Tongue (tissue), 2 donors: Measurements from ENCODE around the gene TMEM258. TPM values are rescaled to one million over a fixed set of nuclear protein-coding genes. Genes with fewer than 3 reads are reported as not detected.
A peak's percentile ranks its signal among the peaks of the same experiment; 100 is the strongest.

Experiments used
- DNase-seq: peaks from one replicate; pipeline ENCODE4 v3.0.0-alpha.2; 2015
- total RNA-seq: library from RNA; depleted of rRNA; stranded (reverse); fragments of >200 nt; gene quantifications from one replicate; pipeline ENCODE4 v1.2.3, GENCODE V29; 2014

The TMEM258 gene
- total RNA-seq, 1 donor from 2014 or later, result 27.2 TPM

DNA sequence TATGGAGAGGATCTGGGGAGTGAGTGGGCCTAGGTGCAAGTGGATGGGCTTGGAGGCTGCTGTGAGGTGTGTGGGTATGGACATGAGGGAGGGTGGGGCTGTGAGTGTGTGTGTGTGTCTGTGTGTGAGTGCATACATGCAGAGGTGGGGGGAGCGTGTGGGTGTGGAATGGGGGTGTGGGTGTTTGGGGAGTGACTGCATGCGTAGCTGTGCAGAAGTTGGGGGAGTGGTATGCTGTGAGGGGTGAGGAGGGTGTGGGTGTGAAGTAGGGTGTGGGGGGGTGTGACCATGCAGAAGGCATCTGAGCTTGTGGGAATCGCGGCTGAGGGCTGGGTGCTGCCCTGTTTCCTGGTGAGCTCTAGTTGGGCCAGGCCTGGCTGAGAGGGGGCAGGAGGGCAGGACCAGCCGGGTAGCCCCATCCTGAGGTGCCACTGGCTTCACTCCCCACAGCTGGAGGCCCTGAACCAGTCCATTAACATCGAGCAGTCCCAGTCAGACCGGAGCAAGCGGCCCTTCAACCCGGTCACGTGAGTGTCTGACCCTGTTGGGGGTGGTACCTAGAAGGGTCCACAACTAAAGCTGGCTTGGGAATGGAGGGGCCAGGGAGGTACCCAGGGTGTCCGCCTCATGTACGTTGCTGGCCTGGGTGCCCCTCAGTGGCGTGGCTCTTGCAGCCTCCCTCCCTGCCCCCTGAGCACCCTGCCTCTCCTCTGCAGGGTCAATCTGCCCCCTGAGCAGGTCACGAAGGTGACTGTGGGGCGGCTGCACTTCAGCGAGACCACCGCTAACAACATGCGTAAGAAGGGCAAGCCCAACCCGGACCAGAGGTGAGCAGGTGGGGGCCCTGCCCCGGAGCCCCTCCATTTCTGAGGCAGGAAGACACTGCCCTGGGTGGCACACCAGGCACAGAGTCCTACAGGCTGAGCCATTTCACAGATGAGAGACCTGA is 16.5 kb downstream of the TMEM258 start:
- DNase-seq, result no peak

DNA sequence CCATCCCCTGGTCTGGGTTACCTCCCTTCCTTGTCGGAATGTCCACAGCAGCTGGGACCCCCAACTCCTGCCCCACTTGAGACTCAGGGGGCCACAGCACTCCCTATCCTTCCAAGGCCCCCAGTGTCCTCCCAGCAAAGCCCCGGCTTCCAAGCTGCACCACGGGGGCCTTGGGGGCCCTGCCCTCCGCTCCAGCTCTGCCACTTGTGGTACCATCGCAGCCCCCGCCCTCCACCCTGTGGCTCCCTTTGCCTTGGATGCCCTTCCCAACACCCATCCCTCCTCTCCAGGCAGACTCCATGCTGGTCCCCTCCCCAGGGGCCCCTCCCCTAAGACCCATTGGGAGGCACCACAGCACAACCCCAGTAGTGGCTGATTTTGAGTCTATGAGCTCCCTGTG is 17.3 kb downstream of the TMEM258 start:
- DNase-seq, result no peak

DNA sequence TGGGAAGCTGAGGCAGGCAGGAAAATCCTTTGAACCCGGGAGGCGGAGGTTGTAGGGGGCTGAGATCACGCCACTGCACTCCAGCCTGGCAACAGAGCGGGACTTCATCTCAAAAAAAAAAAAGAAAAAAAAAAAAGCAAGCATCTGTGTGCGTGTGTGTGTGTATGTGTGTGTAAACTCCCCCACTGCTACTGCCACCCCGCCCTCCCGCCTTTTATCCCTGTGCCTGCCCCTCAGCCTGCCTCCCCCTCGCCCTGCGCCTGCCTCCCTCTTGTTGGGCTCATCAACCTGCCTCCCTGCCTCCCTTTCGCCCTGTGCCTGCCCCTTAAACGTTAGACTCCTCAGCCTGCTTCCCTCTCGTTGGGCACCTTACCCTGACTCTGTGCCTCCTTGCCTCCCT is 18.0 kb downstream of the TMEM258 start:
- no peak for DNase-seq

DNA sequence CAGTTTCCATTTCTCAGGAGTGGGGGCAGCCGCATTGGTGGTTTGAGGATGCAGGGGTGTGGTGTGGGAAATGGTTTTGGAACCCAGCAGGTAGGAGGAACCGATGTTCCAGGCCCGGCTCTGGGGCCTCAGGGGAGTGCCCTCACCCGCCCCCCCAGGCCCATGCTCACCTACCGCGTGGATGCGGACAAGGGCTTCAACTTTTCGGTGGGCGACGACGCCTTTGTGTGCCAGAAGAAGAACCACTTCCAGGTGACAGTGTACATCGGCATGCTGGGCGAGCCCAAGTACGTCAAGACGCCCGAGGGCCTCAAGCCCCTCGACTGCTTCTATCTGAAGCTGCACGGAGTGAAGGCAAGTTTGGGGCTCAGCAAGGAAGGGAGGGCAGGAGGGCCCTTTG is 18.6 kb downstream of the TMEM258 start:
- DNase-seq, result no peak

DNA sequence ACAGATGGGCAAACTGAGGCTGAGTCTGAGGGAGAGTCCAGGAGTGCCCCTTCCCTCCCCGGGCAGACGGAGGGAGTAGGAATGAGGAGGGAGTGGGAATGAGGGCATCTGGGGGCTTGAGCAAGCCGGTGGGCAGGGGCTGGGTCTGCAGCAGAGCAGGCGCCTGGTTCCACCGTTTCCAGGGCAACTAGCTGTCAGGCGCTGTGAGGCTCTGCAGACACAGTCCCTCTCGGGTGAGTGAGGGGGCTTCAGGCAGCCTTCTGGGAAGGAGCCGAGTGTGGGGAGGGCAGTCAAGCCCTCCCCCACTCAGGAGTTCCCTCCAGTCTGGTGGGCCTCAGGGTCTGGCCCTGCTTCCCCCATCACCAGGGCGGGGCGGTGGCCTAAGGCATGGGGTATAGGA is 19.0 kb downstream of the TMEM258 start:
- DNase-seq, result peak; percentile 64

DNA sequence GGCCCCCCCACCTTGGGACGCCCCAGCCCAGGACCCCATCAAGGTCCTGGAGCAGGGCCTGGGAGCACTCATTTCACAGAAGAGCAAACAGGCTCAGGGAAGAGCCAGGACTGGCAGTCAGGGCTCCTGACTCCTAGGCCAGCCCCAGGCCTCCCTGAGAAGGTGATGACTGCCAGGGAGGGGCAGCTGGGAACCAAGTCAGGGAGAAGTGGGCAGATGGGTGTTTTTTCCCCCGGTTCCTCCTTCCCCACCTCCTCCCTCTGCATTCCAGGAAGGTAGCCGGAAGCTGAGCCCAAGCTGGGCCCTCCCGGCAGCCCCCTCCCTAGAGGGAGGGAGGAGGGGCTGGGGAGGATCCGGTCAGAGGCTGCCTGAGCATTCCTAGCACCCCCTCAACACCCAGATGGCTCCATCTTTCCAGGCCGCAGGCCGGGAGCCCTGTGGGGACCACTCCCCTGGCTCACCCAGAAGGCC is 20.4 kb downstream of the TMEM258 start:
- DNase-seq, result no peak

DNA sequence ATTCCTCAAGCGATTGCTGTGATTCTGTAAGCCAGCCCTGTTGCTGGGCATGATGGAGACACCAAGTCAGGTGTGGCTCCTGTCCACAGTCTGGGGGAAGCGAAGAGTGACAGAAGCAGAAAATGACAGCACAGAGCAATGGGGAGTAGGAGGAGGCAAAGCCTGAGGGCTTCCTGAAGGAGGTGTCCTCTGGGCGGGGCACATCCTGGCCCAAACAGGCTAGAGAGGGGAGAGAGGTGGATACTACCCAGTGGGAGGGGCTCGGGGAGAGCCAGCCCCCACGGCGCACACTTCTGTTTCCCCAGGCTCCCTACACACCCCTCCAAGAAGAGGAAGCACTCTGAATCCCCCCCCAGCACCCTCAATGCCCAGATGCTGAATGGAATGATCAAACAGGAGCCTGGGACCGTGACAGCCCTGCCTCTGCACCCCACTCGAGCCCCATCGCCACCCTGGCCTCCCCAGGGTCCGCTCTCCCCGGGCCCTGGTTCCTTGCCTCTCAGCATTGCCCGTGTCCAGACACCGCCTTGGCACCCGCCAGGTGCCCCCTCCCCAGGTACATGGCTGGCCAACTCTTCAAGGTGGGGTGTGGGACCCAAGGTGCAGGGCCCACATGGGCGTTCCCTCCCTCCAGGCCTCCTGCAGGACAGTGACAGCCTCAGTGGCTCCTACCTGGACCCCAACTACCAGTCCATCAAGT is 21.1 kb downstream of the TMEM258 start:
- no peak for DNase-seq

DNA sequence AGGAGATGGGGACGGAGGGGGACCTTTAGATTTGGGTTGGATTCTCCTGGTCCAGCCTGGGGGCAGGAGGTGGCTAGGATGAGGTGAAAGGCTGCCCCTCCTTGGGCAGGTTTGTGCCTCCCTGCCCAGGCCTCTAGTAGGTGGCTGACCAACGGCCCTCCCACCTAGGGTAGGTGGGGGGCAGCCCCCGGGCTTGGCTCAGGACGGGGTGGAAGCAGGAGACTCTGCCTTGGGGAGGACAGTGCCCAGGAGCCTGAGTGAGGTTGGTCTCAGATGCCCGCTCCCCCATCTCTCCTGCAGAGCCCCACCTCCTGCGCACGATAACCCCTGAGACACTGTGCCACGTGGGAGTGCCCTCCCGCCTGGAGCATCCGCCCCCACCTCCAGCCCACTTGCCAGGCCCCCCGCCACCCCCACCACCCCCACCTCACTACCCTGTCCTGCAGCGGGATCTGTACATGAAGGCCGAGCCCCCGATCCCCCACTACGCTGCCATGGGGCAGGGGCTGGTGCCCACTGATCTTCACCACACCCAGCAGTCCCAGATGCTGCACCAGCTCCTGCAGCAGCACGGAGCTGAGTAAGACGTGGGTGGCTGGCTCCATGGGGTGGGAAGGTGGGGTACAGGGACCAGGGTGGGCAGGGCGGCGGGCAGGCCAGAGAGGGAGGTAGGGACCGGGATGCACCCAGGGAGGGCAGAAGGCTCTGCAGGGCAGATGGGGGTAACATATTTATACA is 22.3 kb downstream of the TMEM258 start:
- no peak for DNase-seq

DNA sequence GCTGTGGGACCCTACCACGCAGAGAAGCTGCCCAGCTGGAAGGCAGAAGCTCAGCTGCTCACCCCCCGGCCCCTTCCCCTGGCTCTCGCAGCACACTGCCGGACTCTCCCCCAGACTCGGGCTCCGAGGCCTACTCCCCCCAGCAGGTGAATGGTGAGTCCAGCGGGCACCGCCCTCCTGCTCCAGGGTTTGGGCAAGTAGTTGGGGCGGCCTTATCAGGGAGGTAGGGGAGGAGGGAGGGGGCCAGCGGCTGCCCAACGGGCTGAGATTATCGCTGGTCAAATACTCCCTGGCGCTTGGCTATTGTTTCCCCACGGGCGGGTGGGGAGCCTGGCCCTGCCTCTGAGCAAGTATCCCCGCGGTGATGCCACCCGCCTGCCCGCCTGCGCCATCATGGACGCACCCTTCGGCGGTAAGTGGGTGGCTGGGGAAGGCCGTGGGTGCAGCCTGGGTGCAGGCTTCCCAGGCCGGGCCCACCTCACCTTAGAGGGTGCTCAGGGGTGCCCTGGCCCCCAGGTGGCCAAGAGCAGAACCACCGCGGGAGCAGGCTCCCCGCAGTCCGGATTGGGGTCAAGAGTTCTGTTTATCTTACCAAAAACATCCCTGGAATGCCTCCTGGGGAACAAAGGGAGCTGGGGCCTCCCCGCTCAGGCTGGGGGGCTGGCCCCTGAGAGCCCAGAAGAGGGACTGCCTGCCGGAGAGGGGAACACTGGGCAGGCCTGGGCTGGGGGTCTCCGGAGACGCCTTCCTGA is 23.1 kb downstream of the TMEM258 start:
- DNase-seq, result no peak

DNA sequence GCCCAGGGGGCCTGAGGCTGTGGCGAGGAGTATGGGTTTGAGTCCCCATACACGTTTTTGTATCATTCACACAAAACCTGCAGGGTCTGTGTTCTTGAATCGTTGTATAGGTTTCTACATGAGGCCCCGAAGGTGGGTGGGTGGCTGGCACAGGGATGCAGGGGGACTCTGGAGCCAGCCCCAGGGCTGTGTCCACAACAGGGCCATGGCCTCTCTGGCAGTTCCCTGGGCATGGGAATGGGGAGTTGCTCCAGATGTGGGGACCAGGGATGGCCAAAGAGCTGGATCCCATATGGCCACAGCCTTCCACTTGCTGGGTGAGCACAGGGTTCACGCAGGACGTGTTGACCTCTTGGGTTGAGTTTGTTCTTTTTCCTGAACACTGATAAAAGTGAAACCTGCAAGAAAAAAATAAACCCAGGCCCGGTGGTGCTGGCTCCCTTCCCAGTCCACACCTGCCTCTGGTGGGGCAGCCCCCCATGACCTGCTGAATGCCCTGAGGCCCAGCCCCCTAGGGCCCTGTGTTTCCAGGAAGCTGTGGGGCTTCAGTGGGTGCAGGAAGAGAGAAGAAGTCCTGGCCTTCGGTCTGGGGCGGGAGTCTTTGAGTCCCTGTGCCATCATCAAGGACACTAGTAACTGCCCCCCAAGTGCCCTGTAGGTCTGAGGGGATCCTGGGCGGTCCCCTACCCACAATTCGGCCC is 23.9 kb downstream of the TMEM258 start:
- no peak for DNase-seq

DNA sequence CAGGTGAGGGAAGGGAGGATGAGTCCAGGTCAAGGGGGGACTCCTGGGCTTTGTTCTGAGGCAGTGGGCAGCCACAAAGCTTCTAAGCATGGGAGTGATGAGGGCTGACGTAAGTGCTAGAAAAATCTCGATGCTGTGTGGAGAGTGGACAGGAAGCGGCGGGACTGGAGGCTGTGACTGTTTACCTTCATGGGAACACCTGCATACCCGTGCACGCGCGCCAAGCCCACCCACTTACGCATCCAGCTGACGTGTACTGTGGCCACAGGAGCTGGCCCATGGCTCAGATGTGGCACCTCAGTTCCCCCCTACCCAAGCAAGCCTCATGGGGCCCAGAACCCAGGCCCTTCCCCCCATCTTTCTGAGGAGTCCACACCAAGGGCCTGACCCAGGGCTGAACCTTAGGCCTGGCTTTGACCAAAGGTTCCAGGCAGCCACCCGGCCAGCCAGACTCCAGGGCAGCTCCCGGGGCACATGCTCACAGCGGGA is 26.0 kb downstream of the TMEM258 start:
- DNase-seq, result peak; percentile 75

DNA sequence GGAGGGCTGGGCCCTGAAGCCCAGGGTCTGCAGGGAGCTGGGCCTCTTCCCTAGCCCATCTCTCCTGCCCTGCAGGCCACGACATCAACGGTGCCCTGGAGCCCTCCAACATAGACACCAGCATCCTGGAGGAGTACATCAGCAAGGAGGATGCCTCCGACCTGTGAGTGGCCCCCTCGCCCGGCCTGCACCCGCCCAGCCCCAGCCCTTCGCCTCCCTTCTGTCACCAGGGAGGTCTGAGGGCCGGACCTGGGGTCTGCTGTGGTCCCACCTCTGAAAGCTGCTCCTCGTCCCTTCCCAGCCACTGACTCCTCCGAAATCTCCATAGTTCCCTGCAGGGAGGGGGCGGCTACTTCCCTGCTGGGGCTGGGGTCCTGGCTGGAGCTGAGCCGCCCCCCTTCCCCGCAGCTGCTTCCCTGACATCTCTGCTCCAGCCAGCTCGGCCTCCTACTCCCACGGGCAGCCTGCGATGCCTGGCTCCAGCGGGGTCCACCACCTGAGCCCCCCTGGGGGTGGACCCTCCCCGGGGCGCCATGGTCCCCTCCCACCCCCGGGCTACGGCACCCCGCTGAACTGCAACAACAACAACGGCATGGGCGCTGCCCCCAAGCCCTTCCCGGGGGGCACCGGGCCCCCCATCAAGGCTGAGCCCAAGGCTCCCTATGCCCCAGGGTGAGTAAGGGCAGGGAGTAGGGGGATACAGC is 26.7 kb downstream of the TMEM258 start:
- no peak for DNase-seq

DNA sequence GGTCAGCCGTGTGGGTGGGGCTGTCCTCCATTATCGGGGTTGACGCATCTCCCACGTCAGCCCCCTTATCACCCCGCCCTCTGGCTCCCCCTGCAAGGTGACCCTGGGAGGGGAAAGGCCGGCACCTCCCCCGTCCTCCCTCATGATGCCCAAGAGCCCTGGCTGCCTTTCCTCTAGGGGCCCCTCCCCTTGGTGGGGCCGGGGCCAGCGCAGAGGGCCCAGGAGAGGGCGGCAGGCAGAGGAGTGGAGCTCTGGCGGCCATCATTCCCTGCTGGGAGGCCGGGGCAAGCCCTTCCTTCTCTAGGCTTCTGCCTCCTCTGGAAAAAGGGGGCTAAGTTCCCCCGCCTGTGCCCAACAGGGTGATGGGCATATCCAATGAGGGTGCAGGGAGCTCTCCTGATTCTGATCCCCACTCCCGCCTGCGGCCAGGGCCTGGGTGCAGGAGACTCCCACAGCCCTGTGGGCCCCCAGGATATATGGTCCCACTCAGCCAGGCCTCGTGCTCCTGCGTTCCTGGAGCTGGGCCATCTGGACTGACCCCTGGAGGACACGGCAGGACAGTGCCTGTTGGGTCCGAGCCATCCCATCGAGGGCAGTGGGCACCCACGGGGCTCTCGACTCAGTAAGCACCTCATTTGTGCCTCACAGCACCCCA is 27.7 kb downstream of the TMEM258 start:
- DNase-seq, result no peak

DNA sequence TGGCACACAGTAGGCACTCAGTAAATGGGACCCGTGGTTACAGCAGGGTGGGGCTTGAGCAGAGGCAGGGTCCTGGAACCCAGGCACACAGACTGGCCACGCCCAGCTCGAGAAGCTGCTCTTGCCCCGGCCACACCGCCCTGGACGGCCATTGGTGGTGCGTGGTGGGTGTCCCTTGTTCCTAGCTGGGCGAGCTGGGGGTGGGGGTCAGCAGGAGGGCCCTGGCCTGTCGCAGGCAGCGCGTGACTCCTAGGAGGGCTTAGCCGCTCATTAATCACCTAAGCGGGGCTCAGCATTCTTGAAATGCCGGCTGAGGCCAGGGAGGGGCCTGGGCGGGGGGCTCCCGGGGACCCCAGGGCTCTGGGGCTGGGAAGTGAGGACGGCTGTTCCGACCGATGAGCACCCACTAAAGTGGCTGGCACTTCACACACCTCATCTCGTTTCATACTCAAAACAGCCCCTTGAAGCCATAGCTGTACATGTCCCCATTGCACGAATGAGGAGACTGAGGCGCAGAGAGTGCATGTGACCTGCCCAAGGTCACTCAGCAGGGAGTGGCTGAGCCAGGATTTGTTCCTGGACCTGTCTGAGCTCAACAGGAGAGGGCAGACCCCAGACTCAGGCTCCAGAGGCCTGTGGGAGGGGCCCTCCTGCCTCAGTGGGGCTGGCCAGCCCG is 28.3 kb downstream of the TMEM258 start:
- no peak for DNase-seq

DNA sequence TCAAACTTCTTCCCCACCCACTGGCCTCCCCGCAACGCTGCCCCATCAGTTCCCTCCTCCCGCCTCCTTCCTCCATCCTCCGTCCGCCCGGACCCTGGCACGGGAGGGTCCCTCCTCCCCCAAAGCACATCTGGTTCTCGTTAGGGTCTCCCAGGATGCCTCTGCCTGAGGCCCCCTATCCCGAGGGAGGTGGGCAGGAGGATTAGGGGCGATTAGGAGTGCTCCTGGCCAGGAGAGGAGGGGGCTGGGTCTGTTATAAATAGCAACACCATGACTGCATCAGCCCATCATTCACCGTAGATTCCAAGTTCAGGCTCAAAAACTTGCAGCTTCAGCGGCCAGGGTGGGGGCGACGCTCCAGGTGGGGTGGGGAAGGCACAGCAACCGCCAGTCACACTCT is 29.6 kb downstream of the TMEM258 start:
- DNase-seq, result peak; percentile 60

DNA sequence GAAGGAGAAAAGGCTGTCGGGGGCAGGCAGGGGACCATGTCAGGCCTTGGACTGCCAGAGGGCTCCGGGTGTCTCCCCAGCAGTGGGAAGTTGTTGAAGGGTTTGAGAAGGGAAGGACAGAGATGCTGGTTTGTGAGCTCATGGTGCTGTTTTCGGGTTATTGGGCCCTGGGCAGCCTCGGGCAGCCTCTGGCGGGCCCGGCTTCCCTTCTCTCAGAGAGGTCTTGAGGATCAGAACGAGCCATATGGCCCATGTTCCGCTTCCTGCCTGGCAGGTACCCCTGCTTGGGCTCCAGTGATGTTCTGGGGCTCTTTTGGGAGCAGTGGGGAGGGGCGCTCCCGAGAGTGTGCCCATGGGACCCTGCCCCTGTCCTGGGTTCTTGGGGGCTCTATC is 30.2 kb downstream of the TMEM258 start:
- DNase-seq, result no peak

DNA sequence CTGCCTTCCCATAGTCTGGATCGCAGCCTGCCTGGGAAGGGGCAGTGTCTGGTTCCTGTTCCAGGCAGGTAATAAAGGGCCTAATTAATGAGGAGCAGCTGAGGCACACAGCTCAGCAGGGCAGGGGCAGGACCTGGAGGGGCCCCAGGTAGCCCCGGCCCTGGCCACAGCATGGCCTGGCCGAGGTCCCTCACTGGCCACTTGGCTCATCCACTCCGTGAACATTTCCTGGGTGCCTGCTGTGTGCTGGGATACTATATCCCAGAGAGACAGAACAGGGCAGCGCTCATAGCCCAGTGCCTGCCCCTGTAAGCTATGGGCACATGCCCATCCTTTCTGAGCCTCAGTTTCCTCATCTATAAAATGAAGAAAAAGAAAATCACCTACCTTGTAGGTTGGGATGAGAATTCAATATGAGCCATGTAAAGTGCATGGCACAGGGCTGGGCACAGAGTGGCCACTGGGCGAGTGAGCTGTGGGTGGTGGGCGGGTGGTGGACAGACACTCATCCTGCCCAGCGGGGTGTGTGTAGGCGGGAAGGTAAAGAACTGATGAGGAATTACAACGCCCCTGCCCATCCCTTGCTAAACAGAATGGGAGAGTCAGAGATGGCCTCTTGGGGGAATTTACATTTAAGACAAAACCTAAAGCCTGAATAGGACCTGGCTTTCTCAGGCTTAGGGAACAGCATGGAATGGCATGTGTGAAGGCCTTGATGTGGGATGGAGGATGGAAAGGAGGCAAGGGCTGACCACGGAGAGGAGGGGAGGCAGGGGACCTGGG is 30.8 kb downstream of the TMEM258 start:
- DNase-seq, result no peak

DNA sequence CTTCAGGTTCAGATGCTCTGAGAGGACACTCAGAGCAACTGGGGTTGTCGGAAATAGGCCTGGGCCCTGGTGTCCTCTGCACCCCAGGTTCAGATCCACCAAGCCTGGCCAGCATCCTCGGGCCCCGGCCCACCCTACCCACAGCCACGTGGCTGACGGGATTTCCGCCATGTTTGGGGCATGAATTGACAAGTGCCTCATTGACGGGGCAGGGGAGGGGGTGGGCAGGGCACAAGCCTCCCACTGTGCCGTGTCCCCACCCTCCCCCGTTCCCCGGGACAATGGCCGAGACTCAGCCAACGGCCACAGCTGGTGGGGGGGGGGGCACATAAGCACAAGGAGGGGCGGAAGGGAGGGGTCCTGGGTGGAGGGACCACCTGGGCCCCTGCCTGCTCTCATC is 31.5 kb downstream of the TMEM258 start:
- DNase-seq, result no peak
